HL-60 (cell line): Measurements from ENCODE around the gene LPIN1.

ENCODE experiments used
- DNase-seq, 2 experiments: peaks; one replicate each; pipeline ENCODE4 v3.0.0-alpha.2; 2010 to 2020; ENCODE audit warnings: low read depth in 1 of 2, low spot score in 1 of 2
- H3K27ac ChIP-seq: fragments of 250-450 bp; sonication (Bioruptor Pico); replicated peaks from 2 replicates; pipeline ENCODE4 v1.5.1; 2020; ENCODE audit warnings: mild to moderate bottlenecking, moderate library complexity
- H3K27me3 ChIP-seq: fragments of 250-450 bp; sonication (Bioruptor Pico); 2 replicates; pipeline ENCODE4 v1.5.1; 2021; ENCODE audit warnings: mild to moderate bottlenecking, moderate library complexity; ENCODE audit not compliant: insufficient read depth, poor library complexity, severe bottlenecking
- H3K4me3 ChIP-seq: replicated peaks from 2 replicates; pipeline ENCODE4 v1.5.1; 2011; ENCODE audit warnings: mild to moderate bottlenecking, control low read depth, low read length; ENCODE audit not compliant: insufficient read depth
- GABPA ChIP-seq: IDR thresholded peaks from 2 replicates; pipeline ENCODE4 v1.6.1; 2012; ENCODE audit warnings: low read depth
- POLR2AphosphoS5 ChIP-seq: IDR thresholded peaks from 2 replicates; pipeline ENCODE4 v1.6.1; 2012; ENCODE audit warnings: low read depth
- SPI1 ChIP-seq: IDR thresholded peaks from 2 replicates; pipeline ENCODE4 v1.6.1; 2012; ENCODE audit warnings: low read depth, mild to moderate bottlenecking, borderline replicate concordance
- TF ChIP-seq, protein P1 (sequence below): IDR thresholded peaks from one replicate; pipeline ENCODE4 v1.5.1; 2011; ENCODE audit warnings: low read length, control low read depth, inconsistent platforms; ENCODE audit not compliant: insufficient read depth
- TF ChIP-seq, protein P2 (sequence below): IDR thresholded peaks from 2 replicates; pipeline ENCODE4 v1.6.1; 2012; ENCODE audit warnings: low read depth; ENCODE audit not compliant: insufficient replicate concordance

Gene LPIN1

DNA sequence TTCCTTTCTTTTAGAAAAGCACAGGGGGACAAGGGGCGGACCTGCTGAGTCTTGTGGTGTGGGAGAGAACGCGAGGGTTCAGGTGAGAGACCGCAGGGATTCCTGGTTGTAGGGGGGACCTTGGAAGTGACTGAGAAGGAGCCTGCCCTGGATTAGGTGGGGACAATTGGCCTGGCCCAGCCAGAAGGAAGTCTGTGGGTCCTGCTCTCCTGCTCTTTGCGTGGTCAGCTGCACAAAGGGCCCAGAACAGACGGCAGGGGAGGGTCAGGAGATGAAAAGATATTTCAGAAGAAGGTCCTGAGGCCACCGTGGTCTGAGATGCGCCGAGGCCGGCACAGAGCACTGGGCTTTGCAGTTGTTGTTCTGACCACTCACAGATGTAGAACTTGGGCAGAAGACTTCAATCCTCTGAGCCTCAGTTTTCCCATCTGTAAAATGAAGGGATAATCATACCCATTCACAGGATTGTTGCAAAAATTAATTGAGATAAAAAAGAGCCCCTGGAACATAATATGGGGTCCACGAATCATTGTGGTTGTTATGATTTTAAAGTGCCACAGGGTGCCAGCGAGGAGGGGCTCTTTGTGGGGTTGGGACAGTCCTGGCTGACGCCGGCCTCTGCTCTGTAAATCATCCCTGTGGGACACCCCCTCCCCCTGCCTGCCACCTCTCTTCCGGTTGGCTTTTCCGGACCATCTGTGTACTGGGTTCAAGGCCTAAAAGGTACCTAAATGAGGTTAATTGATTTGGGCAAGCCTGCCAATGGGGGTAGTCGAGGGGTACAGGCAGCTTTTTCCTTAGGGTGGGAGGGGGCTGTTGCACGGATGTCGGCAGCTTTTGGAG is 1.8 kb downstream of the LPIN1 start:
- no peak overlapping the region for H3K4me3 ChIP-seq
- H3K27me3 ChIP-seq, result no peaks in the 10 kb centered on the region
- TF ChIP-seq, protein P1, sequence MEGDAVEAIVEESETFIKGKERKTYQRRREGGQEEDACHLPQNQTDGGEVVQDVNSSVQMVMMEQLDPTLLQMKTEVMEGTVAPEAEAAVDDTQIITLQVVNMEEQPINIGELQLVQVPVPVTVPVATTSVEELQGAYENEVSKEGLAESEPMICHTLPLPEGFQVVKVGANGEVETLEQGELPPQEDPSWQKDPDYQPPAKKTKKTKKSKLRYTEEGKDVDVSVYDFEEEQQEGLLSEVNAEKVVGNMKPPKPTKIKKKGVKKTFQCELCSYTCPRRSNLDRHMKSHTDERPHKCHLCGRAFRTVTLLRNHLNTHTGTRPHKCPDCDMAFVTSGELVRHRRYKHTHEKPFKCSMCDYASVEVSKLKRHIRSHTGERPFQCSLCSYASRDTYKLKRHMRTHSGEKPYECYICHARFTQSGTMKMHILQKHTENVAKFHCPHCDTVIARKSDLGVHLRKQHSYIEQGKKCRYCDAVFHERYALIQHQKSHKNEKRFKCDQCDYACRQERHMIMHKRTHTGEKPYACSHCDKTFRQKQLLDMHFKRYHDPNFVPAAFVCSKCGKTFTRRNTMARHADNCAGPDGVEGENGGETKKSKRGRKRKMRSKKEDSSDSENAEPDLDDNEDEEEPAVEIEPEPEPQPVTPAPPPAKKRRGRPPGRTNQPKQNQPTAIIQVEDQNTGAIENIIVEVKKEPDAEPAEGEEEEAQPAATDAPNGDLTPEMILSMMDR, result no peak
- no peak for TF ChIP-seq POLR2AphosphoS5
- TF ChIP-seq, protein P2, sequence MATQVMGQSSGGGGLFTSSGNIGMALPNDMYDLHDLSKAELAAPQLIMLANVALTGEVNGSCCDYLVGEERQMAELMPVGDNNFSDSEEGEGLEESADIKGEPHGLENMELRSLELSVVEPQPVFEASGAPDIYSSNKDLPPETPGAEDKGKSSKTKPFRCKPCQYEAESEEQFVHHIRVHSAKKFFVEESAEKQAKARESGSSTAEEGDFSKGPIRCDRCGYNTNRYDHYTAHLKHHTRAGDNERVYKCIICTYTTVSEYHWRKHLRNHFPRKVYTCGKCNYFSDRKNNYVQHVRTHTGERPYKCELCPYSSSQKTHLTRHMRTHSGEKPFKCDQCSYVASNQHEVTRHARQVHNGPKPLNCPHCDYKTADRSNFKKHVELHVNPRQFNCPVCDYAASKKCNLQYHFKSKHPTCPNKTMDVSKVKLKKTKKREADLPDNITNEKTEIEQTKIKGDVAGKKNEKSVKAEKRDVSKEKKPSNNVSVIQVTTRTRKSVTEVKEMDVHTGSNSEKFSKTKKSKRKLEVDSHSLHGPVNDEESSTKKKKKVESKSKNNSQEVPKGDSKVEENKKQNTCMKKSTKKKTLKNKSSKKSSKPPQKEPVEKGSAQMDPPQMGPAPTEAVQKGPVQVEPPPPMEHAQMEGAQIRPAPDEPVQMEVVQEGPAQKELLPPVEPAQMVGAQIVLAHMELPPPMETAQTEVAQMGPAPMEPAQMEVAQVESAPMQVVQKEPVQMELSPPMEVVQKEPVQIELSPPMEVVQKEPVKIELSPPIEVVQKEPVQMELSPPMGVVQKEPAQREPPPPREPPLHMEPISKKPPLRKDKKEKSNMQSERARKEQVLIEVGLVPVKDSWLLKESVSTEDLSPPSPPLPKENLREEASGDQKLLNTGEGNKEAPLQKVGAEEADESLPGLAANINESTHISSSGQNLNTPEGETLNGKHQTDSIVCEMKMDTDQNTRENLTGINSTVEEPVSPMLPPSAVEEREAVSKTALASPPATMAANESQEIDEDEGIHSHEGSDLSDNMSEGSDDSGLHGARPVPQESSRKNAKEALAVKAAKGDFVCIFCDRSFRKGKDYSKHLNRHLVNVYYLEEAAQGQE, result no peak
- TF ChIP-seq GABPA, result no peak
- TF ChIP-seq SPI1, result no peak
- H3K27ac ChIP-seq, result no peak overlapping the region
- no peak for DNase-seq

DNA sequence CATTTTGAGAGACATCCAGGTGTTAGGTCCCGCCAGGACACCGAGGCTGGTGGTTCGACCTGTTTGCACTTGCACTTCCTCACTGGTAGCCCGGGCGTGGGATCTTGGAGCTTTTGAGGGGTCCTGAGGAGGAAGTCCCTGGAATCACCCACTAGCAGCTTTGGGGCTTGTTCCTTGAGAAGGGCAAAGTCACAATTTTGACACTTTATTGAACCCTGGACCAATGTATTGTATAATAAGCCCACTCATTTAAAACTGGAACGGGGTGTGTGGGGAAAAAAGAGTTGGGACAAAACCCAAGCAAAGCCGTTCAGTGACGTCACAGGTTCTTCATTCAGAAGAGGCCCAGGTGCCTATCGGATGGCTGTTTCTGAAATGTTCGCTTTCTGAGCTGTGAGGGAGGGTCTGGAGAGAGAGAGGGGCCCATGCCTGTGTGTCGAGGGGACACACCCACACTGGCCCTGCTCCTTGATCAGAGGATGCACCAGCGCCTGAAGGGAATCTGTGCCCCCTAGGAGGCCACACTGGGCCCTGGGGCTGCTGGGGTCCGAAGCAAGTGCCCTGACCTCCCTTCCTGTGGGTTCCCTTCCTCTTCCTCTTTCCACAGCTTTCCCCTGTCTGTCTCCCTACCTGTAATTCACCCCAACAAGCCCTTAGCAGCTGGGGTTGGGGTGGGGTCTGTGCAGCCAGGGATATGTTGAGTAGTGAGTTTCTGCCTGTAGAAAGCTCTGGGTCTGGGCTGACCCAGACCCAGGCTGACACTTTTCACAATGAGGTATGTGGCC is 2.6 kb downstream of the LPIN1 start:
- DNase-seq, result no peak
- Histone ChIP-seq H3K27me3 (no peaks in the 10 kb centered on the region), H3K27ac (no peak overlapping the region), H3K4me3 (no peak overlapping the region)
- TF ChIP-seq POLR2AphosphoS5 (no peak), SPI1 (peak; percentile 14; the same call in 1 of the 2 replicates)
- TF ChIP-seq, protein P2, result no peak
- TF ChIP-seq, protein P1, result no peak

DNA sequence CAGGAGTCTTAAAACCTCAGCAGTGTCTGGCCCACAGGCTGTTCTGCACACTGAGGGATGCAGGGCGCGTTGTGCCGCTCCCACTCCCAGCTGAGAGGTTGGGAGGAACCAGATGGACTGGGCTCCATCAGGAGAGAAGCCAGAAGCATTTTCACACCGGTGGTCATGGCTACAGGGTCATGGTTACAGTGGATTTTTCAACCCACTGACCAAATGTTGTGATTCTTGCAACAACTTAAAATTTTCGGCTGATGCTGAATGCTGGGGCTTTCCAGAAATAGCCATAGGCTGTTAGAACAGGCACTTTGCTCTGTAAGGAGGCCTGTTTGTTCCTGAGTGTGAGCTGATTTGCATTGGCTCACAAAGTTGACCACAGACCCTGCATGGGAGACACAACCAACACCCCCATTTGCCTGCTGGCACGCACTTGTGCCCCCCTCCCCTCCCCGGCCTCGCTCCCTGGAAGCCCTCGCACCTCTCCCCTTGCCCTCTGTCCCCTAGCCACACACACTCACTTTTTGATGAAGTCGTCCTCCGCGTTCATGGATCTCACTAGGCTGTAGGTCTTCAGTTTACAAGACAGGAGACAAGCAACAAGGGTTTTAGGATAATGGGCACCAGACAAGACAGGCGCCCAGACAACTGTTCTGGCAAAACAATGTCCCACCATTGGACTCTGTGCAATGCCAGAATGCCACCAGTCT is 3.4 kb downstream of the LPIN1 start:
- Histone ChIP-seq H3K4me3 (no peak overlapping the region), H3K27me3 (no peaks in the 10 kb centered on the region), H3K27ac (no peak overlapping the region)
- no peak for TF ChIP-seq SPI1
- TF ChIP-seq, protein P1, result no peak
- no peak for TF ChIP-seq POLR2AphosphoS5
- no peak for TF ChIP-seq GABPA
- TF ChIP-seq, protein P2, result no peak
- DNase-seq, result no peak
